ENCODE results near the gene SNX30. TPM values are rescaled to one million over a fixed set of nuclear protein-coding genes. Genes with fewer than 3 reads are reported as not detected.

The SNX30 gene
- polyA plus RNA-seq, 1 of the 3 experiments (the other 2 are of a cell fraction): 2.7 TPM

DNA sequence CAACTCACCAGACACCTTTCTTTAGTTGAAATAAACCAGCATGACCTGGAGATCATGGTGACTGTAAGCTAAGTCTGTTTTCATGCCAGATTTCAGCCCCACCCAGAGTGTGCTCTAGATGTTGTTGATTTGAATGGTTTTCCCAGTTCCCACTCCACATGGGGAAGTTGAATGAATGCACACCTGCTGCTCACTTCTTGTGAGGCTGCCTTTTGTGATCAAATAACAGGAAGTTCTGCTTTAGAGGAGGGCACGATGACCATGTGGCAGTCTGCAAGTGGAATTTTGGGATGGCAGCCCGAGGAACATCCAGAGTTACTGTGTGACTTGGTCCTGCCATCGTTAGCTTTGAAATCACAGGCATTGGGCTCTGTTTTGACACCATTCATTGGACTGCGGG is 121.5 kb downstream of the SNX30 start:
- no peaks in the 10 kb centered on the region for H3F3A ChIP-seq (replicated peaks; ENCODE audit: insufficient read depth)
- no peaks in the 10 kb centered on the region for H3K27me3 ChIP-seq (ENCODE audit: insufficient read depth)
- POLR2A ChIA-PET: no interaction called here
- H2AFZ ChIP-seq (ENCODE audit: low read depth): no peak overlapping the region
- no peaks in the 10 kb centered on the region for H3K9me3 ChIP-seq
- H3K9ac ChIP-seq: no peak overlapping the region
- H3K27ac ChIP-seq (ENCODE audit: low read depth in 2 of 2, low read length in 1 of 2): no peak overlapping the region
- H3K4me2 ChIP-seq: no peak overlapping the region
- no peaks in the 10 kb centered on the region for H3K4me1 ChIP-seq (ENCODE audit: control insufficient read depth in 1 of 2, insufficient read depth in 2 of 2, low read depth in 1 of 2, low read length in 1 of 2)
- no peak for DNase-seq
- no peak for TF ChIP-seq MEF2A (IDR thresholded peaks at IDR 0.05; ENCODE audit: borderline replicate concordance, low read depth)
- TF ChIP-seq, protein P1, sequence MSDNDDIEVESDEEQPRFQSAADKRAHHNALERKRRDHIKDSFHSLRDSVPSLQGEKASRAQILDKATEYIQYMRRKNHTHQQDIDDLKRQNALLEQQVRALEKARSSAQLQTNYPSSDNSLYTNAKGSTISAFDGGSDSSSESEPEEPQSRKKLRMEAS (IDR thresholded peaks at IDR 0.05; ENCODE audit: low read depth): no peak
- TF ChIP-seq TEAD4 (IDR thresholded peaks at IDR 0.05; ENCODE audit: borderline replicate concordance, insufficient read depth): no peak
- no peak for TF ChIP-seq GATA2 (CRISPR knock-in tag; IDR thresholded peaks at IDR 0.05)
- no peak for TF ChIP-seq RAD21 (IDR thresholded peaks at IDR 0.05; ENCODE audit: low read length)
- TF ChIP-seq JUND (IDR thresholded peaks at IDR 0.05): no peak
- TF ChIP-seq POLR2AphosphoS5 (IDR thresholded peaks at IDR 0.05; ENCODE audit: low read depth, low read length): no peak
- TF ChIP-seq, protein P2, sequence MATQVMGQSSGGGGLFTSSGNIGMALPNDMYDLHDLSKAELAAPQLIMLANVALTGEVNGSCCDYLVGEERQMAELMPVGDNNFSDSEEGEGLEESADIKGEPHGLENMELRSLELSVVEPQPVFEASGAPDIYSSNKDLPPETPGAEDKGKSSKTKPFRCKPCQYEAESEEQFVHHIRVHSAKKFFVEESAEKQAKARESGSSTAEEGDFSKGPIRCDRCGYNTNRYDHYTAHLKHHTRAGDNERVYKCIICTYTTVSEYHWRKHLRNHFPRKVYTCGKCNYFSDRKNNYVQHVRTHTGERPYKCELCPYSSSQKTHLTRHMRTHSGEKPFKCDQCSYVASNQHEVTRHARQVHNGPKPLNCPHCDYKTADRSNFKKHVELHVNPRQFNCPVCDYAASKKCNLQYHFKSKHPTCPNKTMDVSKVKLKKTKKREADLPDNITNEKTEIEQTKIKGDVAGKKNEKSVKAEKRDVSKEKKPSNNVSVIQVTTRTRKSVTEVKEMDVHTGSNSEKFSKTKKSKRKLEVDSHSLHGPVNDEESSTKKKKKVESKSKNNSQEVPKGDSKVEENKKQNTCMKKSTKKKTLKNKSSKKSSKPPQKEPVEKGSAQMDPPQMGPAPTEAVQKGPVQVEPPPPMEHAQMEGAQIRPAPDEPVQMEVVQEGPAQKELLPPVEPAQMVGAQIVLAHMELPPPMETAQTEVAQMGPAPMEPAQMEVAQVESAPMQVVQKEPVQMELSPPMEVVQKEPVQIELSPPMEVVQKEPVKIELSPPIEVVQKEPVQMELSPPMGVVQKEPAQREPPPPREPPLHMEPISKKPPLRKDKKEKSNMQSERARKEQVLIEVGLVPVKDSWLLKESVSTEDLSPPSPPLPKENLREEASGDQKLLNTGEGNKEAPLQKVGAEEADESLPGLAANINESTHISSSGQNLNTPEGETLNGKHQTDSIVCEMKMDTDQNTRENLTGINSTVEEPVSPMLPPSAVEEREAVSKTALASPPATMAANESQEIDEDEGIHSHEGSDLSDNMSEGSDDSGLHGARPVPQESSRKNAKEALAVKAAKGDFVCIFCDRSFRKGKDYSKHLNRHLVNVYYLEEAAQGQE (IDR thresholded peaks at IDR 0.05; ENCODE audit: low read depth, low read length): no peak
- no peak for TF ChIP-seq USF1 (IDR thresholded peaks at IDR 0.05; ENCODE audit: borderline replicate concordance, low read depth)
- TF ChIP-seq, protein P3, sequence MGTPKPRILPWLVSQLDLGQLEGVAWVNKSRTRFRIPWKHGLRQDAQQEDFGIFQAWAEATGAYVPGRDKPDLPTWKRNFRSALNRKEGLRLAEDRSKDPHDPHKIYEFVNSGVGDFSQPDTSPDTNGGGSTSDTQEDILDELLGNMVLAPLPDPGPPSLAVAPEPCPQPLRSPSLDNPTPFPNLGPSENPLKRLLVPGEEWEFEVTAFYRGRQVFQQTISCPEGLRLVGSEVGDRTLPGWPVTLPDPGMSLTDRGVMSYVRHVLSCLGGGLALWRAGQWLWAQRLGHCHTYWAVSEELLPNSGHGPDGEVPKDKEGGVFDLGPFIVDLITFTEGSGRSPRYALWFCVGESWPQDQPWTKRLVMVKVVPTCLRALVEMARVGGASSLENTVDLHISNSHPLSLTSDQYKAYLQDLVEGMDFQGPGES (IDR thresholded peaks at IDR 0.05; ENCODE audit: low read depth, low read length): no peak
- no peak for TF ChIP-seq RXRA (IDR thresholded peaks at IDR 0.05; ENCODE audit: borderline replicate concordance, low read depth)
- no peak for TF ChIP-seq RFX5 (IDR thresholded peaks at IDR 0.05; ENCODE audit: low read length)
- no peak for TF ChIP-seq NFIC (IDR thresholded peaks at IDR 0.05; ENCODE audit: borderline replicate concordance)
- no peak for TF ChIP-seq EP300 (IDR thresholded peaks at IDR 0.05; ENCODE audit: borderline replicate concordance in 1 of 2, low read depth in 1 of 2, low read length in 1 of 2)
- no peak for TF ChIP-seq FOSL2 (IDR thresholded peaks at IDR 0.05; ENCODE audit: borderline replicate concordance, low read depth)
- no peak for TF ChIP-seq GABPA (IDR thresholded peaks at IDR 0.05; ENCODE audit: low read depth)
- TF ChIP-seq NRF1 (IDR thresholded peaks at IDR 0.05; ENCODE audit: low read depth, low read length): no peak
- no peak for TF ChIP-seq RCOR1 (IDR thresholded peaks at IDR 0.05; ENCODE audit: low read length)
- 51% methylated on average over 4 of the region's 4 CpGs for WGBS (ENCODE audit: low lambda C conversion rate)
- no peaks in the 10 kb centered on the region for H3K79me2 ChIP-seq (ENCODE audit: insufficient read depth)
- H3K4me3 ChIP-seq (ENCODE audit: low read depth in 2 of 2, low read length in 1 of 2): no peak overlapping the region
- CTCF ChIA-PET: interaction anchor here (0.5 kb wide), 1 partner anchor 27 kb away, joined by 3 read pairs; no protein-coding TSS in a partner anchor
- H4K20me1 ChIP-seq (ENCODE audit: insufficient read depth): no peaks in the 10 kb centered on the region
- H3K36me3 ChIP-seq (replicated peaks in 1 of 2; ENCODE audit: control insufficient read depth in 1 of 2, insufficient read depth in 2 of 2, low read length in 1 of 2): peaks cover 0 to 6% of the 10 kb centered on the region in 2 experiments
- no peaks in the 10 kb centered on the region for H3K9me2 ChIP-seq

Data from SK-N-SH (cell line).